ENCODE data around the gene PLEKHM3. TPM values are rescaled to one million over a fixed set of nuclear protein-coding genes. Genes with fewer than 3 reads are reported as not detected.

The PLEKHM3 gene
- total and polyA plus RNA-seq, 2 of the 13 experiments (the other 11 are each of a cell fraction or from before 2014, with no cell fraction given), result 4.5 to 4.7 TPM

- TF ChIP-seq, protein P1, sequence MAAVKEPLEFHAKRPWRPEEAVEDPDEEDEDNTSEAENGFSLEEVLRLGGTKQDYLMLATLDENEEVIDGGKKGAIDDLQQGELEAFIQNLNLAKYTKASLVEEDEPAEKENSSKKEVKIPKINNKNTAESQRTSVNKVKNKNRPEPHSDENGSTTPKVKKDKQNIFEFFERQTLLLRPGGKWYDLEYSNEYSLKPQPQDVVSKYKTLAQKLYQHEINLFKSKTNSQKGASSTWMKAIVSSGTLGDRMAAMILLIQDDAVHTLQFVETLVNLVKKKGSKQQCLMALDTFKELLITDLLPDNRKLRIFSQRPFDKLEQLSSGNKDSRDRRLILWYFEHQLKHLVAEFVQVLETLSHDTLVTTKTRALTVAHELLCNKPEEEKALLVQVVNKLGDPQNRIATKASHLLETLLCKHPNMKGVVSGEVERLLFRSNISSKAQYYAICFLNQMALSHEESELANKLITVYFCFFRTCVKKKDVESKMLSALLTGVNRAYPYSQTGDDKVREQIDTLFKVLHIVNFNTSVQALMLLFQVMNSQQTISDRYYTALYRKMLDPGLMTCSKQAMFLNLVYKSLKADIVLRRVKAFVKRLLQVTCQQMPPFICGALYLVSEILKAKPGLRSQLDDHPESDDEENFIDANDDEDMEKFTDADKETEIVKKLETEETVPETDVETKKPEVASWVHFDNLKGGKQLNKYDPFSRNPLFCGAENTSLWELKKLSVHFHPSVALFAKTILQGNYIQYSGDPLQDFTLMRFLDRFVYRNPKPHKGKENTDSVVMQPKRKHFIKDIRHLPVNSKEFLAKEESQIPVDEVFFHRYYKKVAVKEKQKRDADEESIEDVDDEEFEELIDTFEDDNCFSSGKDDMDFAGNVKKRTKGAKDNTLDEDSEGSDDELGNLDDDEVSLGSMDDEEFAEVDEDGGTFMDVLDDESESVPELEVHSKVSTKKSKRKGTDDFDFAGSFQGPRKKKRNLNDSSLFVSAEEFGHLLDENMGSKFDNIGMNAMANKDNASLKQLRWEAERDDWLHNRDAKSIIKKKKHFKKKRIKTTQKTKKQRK (IDR thresholded peaks at IDR 0.05; ENCODE audit: low read length), result no peak
- TF ChIP-seq PHF20 (CRISPR knock-in tag; IDR thresholded peaks at IDR 0.05), result no peak
- TF ChIP-seq HMGXB3 (CRISPR knock-in tag; IDR thresholded peaks at IDR 0.05; ENCODE audit: borderline replicate concordance), result no peak
- 0 out of 4 replicates have a peak, but pooled peaks of 1 of the 2 experiments have one; percentile 27 for TF ChIP-seq KLF16 (CRISPR knock-in tag; IDR thresholded peaks at IDR 0.05)
- TF ChIP-seq ZBTB21 (CRISPR knock-in tag; IDR thresholded peaks at IDR 0.05), result no peak
- no peak for TF ChIP-seq ZZZ3 (CRISPR knock-in tag; IDR thresholded peaks at IDR 0.05; ENCODE audit: borderline replicate concordance)
- 0 out of 2 replicates have a peak, but pooled peaks have one; percentile 27 for TF ChIP-seq ZNF451 (CRISPR knock-in tag; IDR thresholded peaks at IDR 0.05)
- TF ChIP-seq POLR2AphosphoS5 (IDR thresholded peaks at IDR 0.05; ENCODE audit: low read depth, low read length), result no peak
- TF ChIP-seq ZBTB3 (CRISPR knock-in tag; IDR thresholded peaks at IDR 0.05; ENCODE audit: borderline replicate concordance, low read depth), result peak; percentile 91
- no peak for TF ChIP-seq ZFP36L1 (CRISPR knock-in tag; IDR thresholded peaks at IDR 0.05)
- no peak for TF ChIP-seq ZNF839 (CRISPR knock-in tag; IDR thresholded peaks at IDR 0.05; ENCODE audit: borderline replicate concordance)
- TF ChIP-seq MXD4 (CRISPR knock-in tag; IDR thresholded peaks at IDR 0.05), result no peak
- no peak for TF ChIP-seq ATF7 (IDR thresholded peaks at IDR 0.05)
- no peak for TF ChIP-seq ATF7 (CRISPR knock-in tag; IDR thresholded peaks at IDR 0.05)
- no peak for TF ChIP-seq ZNF572 (CRISPR knock-in tag; IDR thresholded peaks at IDR 0.05)
- peak; percentile 87 for TF ChIP-seq TBX2 (CRISPR knock-in tag; IDR thresholded peaks at IDR 0.05; ENCODE audit: borderline replicate concordance)
- no peak for TF ChIP-seq EED (CRISPR knock-in tag; IDR thresholded peaks at IDR 0.05)
- TF ChIP-seq ZNF577 (CRISPR knock-in tag; IDR thresholded peaks at IDR 0.05; ENCODE audit: borderline replicate concordance, low read depth), result no peak
- TF ChIP-seq ZNF879 (CRISPR knock-in tag; IDR thresholded peaks at IDR 0.05), result no peak
- TF ChIP-seq, protein P2, sequence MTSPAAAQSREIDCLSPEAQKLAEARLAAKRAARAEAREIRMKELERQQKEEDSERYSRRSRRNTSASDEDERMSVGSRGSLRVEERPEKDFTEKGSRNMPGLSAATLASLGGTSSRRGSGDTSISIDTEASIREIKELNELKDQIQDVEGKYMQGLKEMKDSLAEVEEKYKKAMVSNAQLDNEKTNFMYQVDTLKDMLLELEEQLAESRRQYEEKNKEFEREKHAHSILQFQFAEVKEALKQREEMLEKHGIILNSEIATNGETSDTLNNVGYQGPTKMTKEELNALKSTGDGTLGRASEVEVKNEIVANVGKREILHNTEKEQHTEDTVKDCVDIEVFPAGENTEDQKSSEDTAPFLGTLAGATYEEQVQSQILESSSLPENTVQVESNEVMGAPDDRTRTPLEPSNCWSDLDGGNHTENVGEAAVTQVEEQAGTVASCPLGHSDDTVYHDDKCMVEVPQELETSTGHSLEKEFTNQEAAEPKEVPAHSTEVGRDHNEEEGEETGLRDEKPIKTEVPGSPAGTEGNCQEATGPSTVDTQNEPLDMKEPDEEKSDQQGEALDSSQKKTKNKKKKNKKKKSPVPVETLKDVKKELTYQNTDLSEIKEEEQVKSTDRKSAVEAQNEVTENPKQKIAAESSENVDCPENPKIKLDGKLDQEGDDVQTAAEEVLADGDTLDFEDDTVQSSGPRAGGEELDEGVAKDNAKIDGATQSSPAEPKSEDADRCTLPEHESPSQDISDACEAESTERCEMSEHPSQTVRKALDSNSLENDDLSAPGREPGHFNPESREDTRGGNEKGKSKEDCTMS (CRISPR knock-in tag; conservative IDR thresholded peaks at IDR 0.05), result no peak
Measured at GRCh38 chr2:207782238-207783030, 242.9 kb downstream of the PLEKHM3 start (continued).

Data from HepG2 (cell line).